SK-N-MC (cell line): ENCODE results near the gene MFN2.

Experiments used
- EZH2 ChIP-seq: fragments of 200-600 bp; sonication (generic); IDR thresholded peaks from one replicate; pipeline ENCODE4 v1.6.1; 2017; ENCODE audit warnings: antibody characterized with exemption
- FOXP2 ChIP-seq: optimal IDR thresholded peaks from 2 replicates; pipeline ENCODE3; 2011; ENCODE audit warnings: mild to moderate bottlenecking, moderate library complexity; ENCODE audit not compliant: insufficient read depth; ENCODE audit errors: extremely low read length, control extremely low read depth
- POLR2AphosphoS5 ChIP-seq: IDR thresholded peaks from 2 replicates; pipeline ENCODE4 v1.6.1; 2012; ENCODE audit warnings: mild to moderate bottlenecking, low read depth, low read length, borderline replicate concordance

GRCh38 chr1:12037486-12038355 lies 57.5 kb downstream of the MFN2 start:
- no peak for TF ChIP-seq EZH2
- no peak for TF ChIP-seq POLR2AphosphoS5
- no peak for TF ChIP-seq FOXP2
